Measurements from ENCODE around the gene MAGEA4.
"Not testable (repeated sequence)": the region's sequence is repeated elsewhere in the genome, so short reads cannot be mapped to it uniquely, and the experiment has no call there.

The MAGEA4 gene, protein sequence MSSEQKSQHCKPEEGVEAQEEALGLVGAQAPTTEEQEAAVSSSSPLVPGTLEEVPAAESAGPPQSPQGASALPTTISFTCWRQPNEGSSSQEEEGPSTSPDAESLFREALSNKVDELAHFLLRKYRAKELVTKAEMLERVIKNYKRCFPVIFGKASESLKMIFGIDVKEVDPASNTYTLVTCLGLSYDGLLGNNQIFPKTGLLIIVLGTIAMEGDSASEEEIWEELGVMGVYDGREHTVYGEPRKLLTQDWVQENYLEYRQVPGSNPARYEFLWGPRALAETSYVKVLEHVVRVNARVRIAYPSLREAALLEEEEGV

DNA sequence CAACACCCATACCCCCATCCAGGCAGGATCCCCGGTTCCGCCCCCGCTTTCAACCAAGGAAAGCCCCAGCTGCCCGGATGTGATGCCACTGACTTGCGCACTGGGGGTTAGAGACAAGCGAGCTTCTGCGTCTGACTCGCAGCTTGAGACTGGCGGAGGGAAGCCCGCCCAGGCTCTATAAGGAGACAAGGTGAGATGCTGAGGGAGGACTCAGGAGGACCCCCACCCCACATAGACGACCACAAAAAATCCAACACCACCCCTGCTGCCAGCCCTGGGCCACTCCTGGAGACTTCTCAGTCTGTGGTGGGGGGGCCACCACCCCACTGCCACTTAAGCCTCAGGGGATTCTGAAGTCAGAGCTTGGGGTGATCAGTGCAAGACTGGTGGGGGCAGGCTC, at the start of gene MAGEA4:
Gene MAGEA4, plus strand, starts transcription at position 110 of the 400 bp plus-strand sequence. CDS start 10,776 bp downstream, outside the sequence.
- no peak for DNase-seq

DNA sequence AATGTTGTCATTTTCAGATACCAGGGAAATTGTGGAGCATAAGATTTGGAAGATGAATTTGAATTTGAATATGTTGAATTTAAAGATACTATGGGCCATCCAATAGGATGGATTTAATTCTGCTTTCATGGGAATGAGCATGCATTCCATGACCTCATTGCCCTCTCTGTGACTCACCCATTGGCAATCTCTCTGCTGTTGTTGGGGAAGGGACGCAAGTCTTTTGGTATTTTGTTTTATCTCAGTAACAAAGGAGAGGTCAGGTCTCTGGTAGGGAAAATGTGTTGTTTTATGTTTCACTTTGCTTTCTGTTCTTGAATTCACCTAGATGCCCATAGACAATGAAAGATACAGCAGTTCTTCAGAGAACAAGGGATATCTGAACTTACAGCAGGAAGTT, 42.1 kb upstream of the MAGEA4 start:
- no peak for DNase-seq

DNA sequence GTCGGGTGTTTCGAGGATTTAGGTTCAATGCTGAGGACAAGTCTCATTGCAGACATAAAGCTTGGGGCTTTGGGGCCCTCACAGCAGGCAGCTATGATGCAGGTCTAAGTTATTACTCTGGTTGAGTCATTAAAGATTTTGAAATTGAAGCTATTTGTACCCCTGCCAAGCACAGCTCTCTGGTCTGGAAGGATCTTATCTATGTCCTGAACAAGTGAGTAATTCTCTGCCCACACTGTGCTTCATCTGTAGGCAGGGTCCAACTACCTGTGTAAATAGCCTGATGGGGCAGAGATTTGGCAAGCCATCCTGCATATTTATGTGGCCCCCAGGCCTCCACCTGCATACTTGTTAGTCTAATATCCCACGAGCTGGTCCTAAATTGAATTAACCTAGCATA, 41.4 kb upstream of the MAGEA4 start:
- DNase-seq = no peak

DNA sequence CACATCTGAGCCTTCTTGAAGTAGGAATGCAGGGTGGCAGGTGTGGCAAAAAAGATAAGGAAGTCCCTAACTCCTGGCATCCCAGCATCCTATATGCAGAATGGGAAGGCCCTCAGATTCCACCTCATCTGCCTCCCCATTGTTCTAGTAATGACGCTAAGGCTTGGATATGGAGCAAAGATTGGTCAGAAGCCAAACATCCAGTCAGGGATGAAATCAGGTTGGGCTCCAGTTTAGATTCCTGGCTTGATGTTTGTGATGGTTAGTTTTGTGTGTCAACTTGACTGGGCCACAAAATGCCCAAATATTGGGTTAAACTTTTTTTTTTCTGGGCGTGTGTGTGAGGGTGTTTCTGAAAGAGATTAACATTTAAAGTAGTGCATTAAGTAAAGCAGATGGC, 39.6 kb upstream of the MAGEA4 start:
- DNase-seq = no peak

DNA sequence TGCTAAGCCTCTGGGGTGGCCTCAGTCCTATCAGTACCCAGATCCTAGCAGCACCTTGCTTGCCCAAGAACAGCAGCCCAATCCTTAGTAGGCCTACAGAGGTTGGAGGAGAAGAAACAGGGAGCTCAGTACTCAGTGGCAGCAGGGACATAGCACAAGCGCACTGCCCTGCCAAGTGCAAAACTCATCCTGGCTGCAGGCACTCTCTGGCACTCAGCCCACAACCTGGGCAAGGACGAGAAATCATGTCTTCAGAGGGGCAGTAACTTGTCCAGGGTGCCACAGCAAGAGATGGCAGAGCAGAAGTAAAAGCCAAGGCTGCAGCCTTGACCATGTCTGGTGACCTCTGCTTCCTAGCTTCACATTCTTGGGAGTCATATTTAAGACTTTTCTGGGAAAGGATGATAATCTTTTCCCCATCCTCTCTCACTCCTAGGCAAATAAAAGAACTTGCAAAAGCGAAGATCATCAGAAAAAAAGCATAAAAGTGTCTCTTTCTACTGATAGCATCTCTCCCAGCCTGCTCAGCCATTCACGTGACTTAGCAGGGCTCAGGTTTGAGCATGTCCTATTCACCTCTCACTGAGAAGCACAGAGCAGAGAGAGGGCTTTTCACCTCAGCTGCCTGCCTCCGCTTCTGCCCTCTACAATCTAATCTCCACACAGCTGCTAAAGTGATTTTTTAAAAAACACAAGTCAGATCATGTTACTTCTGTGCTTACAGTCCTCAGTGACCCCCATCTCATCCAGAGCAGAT, 37.2 kb upstream of the MAGEA4 start:
- no peak for DNase-seq

DNA sequence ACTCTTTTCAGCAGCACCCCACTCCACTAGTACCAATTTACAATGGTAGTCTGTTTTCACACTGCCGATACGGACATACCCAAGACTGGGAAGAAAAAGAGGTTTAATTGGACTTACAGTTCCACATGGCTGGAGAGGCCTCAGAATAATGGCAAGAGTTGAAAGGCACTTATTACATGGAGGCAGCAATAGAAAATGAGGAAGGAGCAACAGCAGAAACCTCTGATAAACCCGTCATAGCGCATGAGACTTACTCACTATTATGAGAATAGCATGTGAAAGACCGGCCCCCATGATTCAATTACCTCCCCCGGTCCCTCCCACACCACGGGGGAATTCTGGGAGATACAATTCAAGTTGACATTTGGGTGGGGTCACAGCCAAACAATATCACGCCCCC, 34.1 kb upstream of the MAGEA4 start:
- DNase-seq = no peak

DNA sequence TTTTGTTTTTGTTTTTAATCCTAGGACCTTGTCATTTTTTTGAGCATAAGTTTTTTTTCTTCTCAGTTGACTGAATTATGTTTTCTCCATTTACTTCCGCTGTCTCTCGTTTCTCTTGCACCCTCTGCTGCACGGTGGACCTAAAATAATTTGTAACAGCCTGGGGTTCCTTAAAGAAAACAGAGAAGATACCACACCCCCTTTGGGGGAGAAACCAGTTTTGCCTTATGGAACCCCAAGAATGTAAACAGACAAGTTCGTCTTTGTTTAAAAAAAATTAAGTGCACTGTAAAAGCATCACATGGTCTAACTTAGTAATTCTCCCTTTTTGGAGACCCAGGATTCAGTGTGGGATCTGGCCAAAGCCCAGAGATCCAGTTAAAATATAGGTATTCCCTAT, 32.8 kb upstream of the MAGEA4 start:
- DNase-seq = no peak

DNA sequence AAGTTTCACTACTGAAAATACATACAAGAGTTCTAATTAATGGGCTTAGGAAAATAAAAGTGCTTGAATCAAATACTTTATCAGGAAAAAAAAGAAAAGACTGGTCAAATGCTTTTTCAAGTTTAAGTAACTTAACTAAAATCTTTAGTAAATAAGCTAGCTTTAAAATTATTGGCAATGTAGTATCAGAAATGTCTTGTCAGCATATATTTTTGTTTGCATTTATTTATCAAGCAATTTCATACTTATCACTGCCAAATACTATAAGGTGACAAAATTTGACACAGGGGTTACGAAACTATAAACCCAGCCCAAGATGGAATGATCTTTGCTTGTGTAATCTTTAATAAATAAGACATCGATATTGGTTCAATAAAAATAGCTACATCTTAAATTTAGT, 31.8 kb upstream of the MAGEA4 start:
- DNase-seq = no peak

DNA sequence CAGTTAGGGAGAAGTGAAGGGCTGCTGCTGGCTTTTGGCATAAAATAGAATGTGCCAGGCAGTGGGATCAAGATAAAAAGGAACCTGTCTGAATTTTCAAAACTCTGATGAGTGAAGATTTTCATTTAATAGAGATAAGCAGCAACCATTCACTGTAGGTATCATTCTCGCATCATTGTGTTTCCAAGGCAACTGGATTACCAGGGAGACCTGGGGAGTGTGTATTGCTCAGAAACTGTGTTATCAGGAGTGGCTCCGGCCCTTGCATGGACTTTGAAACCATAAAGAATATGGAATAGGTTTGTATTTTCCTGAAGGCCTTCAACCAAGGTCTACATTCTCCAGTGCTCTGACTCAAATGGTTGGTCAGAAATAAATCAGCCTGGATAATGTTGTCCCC, 23.3 kb upstream of the MAGEA4 start:
- no peak for DNase-seq

DNA sequence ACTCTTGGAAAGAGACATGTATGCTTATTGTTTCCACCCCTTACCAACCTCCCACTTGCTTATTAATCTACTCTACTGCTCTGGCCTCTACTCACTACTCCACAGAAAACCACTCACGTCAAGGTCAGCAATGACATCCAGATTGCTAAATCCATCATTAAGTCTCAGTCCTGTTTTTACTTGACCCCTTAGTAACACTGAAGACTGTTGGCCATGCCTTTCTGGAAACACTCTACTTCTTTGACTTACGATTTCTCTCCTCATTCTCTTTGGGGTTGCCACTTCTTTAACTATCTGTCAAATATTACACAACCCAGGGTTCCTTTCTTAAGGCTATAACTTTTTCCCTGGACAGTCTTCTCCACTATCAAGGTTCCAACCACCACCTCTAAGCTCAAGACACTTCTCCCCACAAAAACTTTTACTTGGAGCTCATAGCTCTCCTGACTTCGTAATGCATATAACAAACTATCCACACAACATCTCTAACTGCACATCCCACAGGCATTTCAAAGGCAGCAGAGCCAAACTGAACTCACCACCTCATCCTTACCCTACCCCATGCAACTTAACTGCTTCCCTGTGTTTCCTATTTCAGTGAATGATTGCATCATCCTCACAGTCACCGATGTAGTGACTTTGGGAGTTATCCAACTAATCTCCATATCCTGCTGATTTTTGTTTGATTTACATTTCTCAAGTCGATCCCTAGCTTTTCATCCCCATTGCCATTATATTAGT, 15.8 kb upstream of the MAGEA4 start:
- DNase-seq = no peak

DNA sequence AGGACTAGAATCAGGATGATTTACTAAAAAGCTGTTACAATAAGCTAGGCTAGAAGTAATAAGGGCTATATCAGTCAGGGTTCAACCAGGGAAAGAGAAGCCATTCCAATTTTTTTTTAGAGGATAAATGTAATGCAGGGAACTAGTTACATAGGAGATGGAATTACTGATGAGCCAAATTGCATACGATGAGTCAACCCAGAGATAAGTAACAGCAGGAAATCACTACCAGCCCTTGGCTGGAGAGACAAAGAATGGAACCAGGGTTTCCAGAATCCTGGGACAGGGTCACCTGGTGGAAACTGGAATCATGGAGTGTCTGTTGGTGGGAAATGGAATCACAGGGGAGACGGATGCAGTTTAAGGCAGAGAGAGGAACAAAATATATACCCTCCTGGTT, 13.1 kb upstream of the MAGEA4 start:
- no peak for DNase-seq

DNA sequence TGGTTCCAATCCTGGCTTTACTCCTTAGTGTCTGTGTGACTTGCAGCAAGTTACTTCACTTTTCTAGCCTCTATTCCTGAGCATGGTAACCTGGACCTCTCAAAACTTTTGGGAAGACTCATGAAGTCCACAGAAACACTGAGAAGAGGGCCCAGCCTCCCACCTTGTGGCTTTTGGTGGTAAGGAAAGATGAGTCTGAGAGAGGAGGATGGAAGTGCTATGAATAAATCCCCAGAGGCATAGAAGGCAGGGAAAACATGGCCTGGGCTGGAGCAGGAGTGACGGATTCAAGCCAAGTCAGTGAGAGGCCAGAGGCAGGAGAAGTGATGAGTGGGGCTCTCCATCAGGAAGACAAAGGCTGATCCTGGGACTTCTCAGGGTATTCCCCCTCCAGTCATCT, 10.9 kb upstream of the MAGEA4 start:
- no peak for DNase-seq

DNA sequence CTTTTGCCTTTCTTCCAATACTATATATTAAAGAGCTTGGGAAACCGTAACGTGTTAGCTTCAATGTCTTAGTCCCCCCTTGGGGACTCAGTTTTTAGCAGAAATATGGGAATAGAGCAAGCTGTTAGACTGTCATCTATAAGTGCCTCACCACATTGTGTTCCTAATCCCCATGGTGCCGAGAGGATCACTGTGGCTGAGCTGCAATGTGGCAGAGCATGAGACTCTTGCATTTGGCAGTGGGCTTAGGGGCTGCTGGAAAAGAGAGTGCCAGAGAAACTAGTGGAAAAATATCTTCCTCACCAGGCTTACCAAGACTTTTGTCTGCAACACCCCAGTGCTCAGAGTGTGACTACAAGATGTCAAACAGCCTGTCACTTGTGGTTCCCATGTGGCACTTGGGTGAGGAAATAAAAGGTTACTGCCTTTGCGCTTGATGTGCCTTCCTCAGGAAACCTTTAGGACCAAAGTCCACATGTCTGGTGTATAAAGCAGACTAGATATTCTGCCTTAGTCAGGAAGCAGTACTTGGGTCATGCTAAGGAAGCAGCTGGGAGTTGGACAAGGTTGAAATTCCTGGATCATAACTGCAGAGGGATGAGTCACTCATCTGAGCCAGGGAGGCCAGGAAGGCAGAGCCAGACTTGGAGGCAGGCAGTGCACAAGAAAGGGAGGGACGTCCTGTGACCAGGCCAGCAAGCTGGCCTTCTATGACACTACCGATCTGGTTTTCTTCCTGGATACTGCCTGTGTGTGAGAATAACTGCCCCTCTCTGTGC, 9.7 kb upstream of the MAGEA4 start:
- DNase-seq = no peak

DNA sequence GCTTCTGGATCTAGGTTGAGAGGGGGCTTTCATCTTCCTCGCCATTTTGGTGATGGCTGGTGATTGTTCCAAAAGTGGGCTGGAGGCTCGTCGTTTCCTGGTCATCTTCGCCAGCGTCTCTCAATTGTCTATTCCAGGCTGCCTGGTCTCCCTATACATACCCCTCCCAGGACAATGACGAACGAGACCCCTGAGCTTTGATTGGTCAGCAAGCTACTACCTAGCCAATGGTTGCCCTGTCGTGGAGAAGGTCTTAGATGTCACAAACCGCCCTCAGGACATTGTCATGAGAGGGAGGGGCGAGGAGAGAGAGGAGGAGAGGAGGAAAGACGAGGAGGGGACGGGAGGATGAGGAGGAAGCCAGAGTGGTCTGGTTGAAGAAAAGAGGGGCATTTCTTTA, 7.7 kb upstream of the MAGEA4 start:
- DNase-seq = no peak

DNA sequence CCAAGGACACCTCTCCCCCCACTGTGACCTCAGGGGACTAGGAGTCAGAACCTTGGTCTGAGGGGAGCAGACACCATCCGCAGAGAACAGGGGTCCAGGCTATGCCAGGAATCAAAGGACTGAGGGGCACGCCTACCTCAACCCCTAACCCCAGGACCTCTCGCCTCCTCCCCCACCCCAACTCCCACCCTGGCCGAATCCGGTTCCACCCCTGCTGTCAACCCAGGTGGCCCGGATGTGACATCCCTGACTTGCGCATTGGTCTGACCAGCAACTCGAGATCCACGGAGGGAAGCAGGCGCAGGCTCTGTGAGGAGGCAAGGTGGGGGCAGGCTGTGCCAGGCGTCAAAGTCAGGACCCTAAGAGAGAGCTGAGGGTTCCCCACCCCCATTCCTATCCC, 468 bp upstream of the MAGEA4 start:
- no peak for DNase-seq

DNA sequence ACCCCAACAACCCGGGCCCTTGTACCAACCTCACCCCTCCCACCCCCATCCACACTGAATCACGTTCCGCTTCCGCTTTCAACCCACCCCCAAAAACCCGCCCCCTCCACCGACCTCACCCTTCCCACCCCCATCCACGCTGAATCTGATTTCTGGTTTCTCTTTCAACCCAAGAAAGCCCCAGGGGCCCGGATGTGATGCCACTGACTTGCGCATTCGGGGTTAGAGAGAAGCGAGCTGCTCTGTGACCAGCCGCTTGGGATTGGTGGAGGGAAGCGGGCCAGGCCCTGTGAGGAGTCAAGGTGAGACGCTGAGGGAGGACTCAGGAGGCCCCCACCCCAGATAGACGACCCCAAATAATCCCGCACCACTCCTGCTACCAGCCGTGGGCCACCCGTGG, 6.0 kb downstream of the MAGEA4 start:
- not testable (repeated sequence) for DNase-seq

DNA sequence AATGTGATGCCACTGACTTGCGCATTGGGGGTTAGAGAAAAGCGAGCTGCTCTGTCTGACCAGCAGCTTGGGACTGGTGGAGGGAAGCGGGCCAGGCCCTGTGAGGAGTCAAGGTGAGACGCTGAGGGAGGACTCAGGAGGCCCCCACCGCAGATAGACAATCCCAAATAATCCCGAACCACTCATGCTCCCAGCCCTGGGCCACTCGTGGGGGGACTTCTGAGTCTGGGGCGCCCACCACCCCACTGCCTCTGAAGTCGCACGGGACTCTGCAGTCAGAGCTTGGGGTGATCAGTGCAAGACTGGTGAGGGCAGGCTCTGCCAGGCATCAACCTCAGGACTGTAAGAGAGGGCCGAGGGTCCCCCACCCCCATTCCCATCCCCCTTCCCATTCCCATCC, 6.9 kb downstream of the MAGEA4 start:
- no peak for DNase-seq

DNA sequence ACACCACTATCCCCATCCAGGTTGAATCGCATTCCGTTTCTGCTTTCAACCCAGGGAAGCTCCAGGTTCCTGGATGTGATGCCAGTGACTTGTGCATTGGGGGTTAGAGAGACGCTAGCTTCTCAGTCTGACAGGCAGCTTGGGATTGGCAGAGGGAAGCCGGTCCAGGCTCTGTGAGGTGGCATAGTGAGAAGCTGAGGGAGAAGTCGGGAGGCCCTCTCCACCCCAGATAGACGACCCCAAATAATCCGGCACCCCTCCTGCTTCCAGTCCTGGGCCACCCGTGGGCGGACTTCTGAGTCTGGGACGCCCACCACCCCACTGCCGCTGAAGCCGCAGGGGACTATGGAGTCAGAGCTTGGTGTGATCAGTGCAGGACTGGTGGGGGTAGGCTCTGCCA, 7.4 kb downstream of the MAGEA4 start:
- DNase-seq = no peak

DNA sequence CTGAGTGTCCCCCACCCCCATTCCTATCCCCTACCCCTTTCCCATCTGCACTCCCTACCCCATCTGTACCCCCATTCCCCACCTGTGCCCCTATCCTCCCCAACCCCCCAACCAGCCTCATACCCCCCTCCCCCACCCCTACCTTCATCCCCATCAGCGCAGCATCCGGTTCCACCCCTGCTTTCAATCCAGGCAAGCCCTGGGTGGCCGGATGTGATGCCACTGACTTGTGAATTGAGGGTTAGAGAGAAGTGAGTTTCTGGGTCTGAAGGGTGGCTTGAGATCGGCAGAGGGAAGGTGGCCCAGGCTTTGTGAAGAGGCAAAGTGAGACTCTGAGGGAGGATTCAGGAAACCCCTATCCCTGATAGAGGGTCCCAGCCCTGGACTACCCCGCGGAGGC, 7.8 kb downstream of the MAGEA4 start:
- no peak for DNase-seq

DNA sequence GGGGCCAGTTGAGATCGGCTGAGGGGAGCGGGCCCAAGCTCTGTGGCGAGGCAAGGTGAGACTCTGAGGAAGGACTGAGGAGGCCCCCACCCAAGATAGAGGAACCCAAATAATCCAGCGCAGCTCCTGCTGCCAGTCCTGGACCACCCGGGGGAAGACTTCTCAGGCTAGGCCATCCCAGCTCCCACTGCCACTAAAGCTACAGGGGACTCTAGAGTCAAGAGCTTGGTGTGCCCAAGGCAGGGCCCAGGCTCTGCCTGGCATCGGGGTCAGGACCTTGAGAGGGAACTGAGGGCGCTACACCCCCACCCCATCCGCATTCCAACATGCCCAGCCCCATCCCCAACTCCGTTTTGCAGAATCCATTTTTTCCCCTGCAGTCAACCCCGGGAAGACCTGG, 8.6 kb downstream of the MAGEA4 start:
- no peak for DNase-seq

DNA sequence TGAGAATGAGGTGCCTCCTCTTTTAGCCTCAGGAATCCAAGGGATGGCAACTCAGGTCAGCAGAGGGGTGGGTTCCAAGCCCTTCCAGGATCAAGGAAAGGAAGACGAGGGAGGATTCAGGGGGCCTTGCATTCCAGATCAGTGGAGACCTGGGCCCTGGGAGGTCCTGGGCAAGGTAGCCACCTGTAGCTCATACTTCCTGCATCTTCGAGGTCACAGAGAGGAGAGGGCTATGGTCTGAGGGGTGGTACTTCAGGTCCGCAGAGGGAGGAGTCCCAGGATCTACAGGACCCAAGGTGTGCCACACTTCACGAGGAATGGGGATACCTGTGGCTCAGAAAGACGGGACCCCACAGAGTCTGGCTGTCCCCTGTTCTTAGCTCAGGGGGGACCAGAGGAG, 9.2 kb downstream of the MAGEA4 start:
- no peak for DNase-seq

DNA sequence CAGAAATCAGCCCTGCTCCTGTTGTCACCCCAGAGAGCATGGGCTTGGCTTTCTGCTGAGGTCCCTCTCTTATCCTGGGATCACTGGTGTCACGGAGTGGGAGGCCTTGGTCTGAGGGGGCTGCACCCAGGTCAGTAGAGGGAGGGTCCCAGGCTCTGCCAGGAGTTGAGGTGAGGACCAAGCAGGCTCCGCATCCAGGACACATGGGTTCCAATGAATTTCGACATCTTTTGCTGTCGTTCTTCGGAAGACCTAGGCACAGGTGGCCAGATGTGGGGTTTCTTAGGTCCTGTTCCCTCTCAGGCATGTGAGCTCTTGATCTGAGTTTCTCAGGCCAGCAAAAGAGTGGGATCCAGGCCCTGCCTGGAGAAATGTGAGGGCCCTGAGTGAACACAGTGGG, 10.0 kb downstream of the MAGEA4 start:
- no peak for DNase-seq

DNA sequence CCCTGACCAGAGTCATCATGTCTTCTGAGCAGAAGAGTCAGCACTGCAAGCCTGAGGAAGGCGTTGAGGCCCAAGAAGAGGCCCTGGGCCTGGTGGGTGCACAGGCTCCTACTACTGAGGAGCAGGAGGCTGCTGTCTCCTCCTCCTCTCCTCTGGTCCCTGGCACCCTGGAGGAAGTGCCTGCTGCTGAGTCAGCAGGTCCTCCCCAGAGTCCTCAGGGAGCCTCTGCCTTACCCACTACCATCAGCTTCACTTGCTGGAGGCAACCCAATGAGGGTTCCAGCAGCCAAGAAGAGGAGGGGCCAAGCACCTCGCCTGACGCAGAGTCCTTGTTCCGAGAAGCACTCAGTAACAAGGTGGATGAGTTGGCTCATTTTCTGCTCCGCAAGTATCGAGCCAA, 11.0 kb downstream of the MAGEA4 start:
- DNase-seq = no peak

All from activated gamma-delta T cell treated with Interleukin-2 at 50 U/mL for 16 hours (primary cell).